A549 (cell line): ENCODE results near the gene CD48. TPM values are rescaled to one million over a fixed set of nuclear protein-coding genes. Genes with fewer than 3 reads are reported as not detected.

Experiments used
- ATAC-seq, 2 experiments: fragments of 200-7000 bp in 1 of 2; fragments of >200 bp in 1 of 2; cut with Nextera tagmentation in 1 of 2; cut with Tn5 transposase in 1 of 2; 3 replicates each; pipeline versions ENCODE4 v1.8.0 to v1.9.1; 2018 to 2020; ENCODE audit warnings: mild to moderate bottlenecking in 1 of 2, moderate library complexity in 1 of 2
- CTCF ChIA-PET: fragments of 300-600 bp; sonication (Branson Sonifier 250); formaldehyde crosslinking; extraction: SDS; loops from one replicate; lab custom pipeline; 2021; ENCODE audit warnings: antibody characterized with exemption, inconsistent platforms; lab: Yijun Ruan, JAX
- POLR2A ChIA-PET: fragments of 350-600 bp; formaldehyde crosslinking; extraction: SDS; loops from one replicate; lab custom pipeline; 2021; ENCODE audit warnings: antibody characterized with exemption, inconsistent platforms; lab: Yijun Ruan, JAX
- DNase-seq, 2 experiments: peaks; one replicate each; pipeline versions ENCODE4 v3.0.0 to v3.0.0-alpha.2; 2011 to 2016; ENCODE audit warnings: low read depth in 1 of 2, low spot score in 1 of 2
- FAIRE-seq: peaks from 2 replicates; lab custom pipeline; 2011; peaks lifted over from hg19 to GRCh38; lab: Jason Lieb, UNC
- H3K27ac ChIP-seq, 2 experiments: fragments of >200 bp; sonication (Bioruptor Twin); formaldehyde crosslinking; 3 replicates each; pipeline ENCODE4 v1.5.1; 2016 to 2017
- H3K4me1 ChIP-seq: fragments of >200 bp; sonication (Bioruptor Twin); formaldehyde crosslinking; 3 replicates; pipeline ENCODE4 v1.6.1; 2016
- H3K4me2 ChIP-seq: fragments of >200 bp; sonication (Bioruptor Twin); formaldehyde crosslinking; 3 replicates; pipeline ENCODE4 v1.6.1; 2016
- H3K4me3 ChIP-seq: fragments of >200 bp; sonication (Bioruptor Twin); formaldehyde crosslinking; 3 replicates; pipeline ENCODE4 v1.5.1; 2016
- H3K9me3 ChIP-seq: fragments of >200 bp; sonication (Bioruptor Twin); formaldehyde crosslinking; 3 replicates; pipeline ENCODE4 v1.6.1; 2016
- ATOH8 ChIP-seq: fragments of 250-450 bp; sonication (Bioruptor Pico); IDR thresholded peaks from 2 replicates; pipeline ENCODE4 v1.5.0; 2020; ENCODE audit warnings: low read depth, mild to moderate bottlenecking, moderate library complexity
- CEBPB ChIP-seq, 2 experiments: fragments of >200 bp in 1 of 2; sonication (Bioruptor Twin) in 1 of 2; formaldehyde crosslinking in 1 of 2; IDR thresholded peaks; 2 replicates each; pipeline ENCODE4 v1.6.1; 2012 to 2016
- FOSB ChIP-seq: fragments of 250-450 bp; sonication (Bioruptor Pico); IDR thresholded peaks from 2 replicates; pipeline ENCODE4 v1.5.0; 2020; ENCODE audit warnings: mild to moderate bottlenecking, moderate library complexity
- GATA3 ChIP-seq: IDR thresholded peaks from 2 replicates; pipeline ENCODE4 v1.6.1; 2012; ENCODE audit warnings: borderline replicate concordance
- HEYL ChIP-seq: fragments of 250-450 bp; sonication (Bioruptor Pico); IDR thresholded peaks from 2 replicates; pipeline ENCODE4 v1.8.0; 2021; ENCODE audit warnings: mild to moderate bottlenecking, moderate library complexity
- HOXB5 ChIP-seq: fragments of 250-450 bp; sonication (Bioruptor Pico); IDR thresholded peaks from 2 replicates; pipeline ENCODE4 v1.5.0; 2020; ENCODE audit warnings: mild to moderate bottlenecking, moderate library complexity
- KDM5A ChIP-seq: fragments of 200-600 bp; sonication (generic); IDR thresholded peaks from 2 replicates; pipeline ENCODE4 v1.6.1; 2016; ENCODE audit warnings: antibody characterized with exemption, mild to moderate bottlenecking
- MAFK ChIP-seq: fragments of 450-650 bp; IDR thresholded peaks from 2 replicates; pipeline ENCODE4 v1.6.1; 2014; ENCODE audit not compliant: partially characterized antibody
- MAZ ChIP-seq: fragments of 150-350 bp; IDR thresholded peaks from 2 replicates; pipeline ENCODE4 v1.6.1; 2014; ENCODE audit warnings: antibody characterized with exemption, low read depth, low read length, borderline replicate concordance
- MYC ChIP-seq: IDR thresholded peaks from 2 replicates; pipeline ENCODE4 v1.6.1; 2012; ENCODE audit warnings: mild to moderate bottlenecking, inconsistent platforms, low read length, improper control_type of control experiment, borderline replicate concordance
- NFE2L2 ChIP-seq: fragments of 150-350 bp; conservative IDR thresholded peaks from 2 replicates; pipeline ENCODE4 v1.6.1; 2014; ENCODE audit warnings: low read length
- PHF8 ChIP-seq: fragments of 200-600 bp; sonication (generic); IDR thresholded peaks from 2 replicates; pipeline ENCODE4 v1.6.1; 2016; ENCODE audit warnings: low read depth, mild to moderate bottlenecking, antibody characterized with exemption, moderate library complexity, borderline replicate concordance
- RARB ChIP-seq: fragments of 250-450 bp; sonication (Bioruptor Pico); IDR thresholded peaks from 2 replicates; pipeline ENCODE4 v1.8.0; 2021; ENCODE audit warnings: mild to moderate bottlenecking, moderate library complexity
- REST ChIP-seq: fragments of 200-600 bp; sonication (generic); IDR thresholded peaks from 2 replicates; pipeline ENCODE4 v1.6.1; 2016; ENCODE audit warnings: antibody characterized with exemption, mild to moderate bottlenecking, moderate library complexity
- RNF2 ChIP-seq: fragments of 200-600 bp; sonication (generic); IDR thresholded peaks from 2 replicates; pipeline ENCODE4 v1.6.1; 2016; ENCODE audit warnings: low read depth, mild to moderate bottlenecking, antibody characterized with exemption, moderate library complexity, borderline replicate concordance
- TFCP2L1 ChIP-seq: fragments of 250-450 bp; sonication (Bioruptor Pico); IDR thresholded peaks from 2 replicates; pipeline ENCODE4 v1.5.0; 2021; ENCODE audit warnings: mild to moderate bottlenecking
- ZC3H11A ChIP-seq: fragments of 450-650 bp; IDR thresholded peaks from 2 replicates; pipeline ENCODE4 v1.6.1; 2014; ENCODE audit warnings: antibody characterized with exemption, mild to moderate bottlenecking
- WGBS: methylation state at CpG from one replicate; pipeline ENCODE4 v1.1.6; 2017; ENCODE audit errors: missing lambda C conversion rate; 5-methylcytosine and 5-hydroxymethylcytosine counted together
- polyA plus RNA-seq, 4 experiments: library from polyadenylated mRNA; depleted of rRNA in 3 of 4; stranded (reverse); fragments of >200 nt; fragmentation: RNase III in 1 of 4; extraction: RNeasy Plus Mini Kit Qiagen cat#74134 plus additional on column Dnase treatment in 1 of 4; gene quantifications; 2 replicates in 3 of 4; 3 replicates in 1 of 4; pipeline ENCODE4 v1.2.3, GENCODE V29; 2011 to 2017

Gene CD48
- polyA plus RNA-seq, 2 of the 4 experiments (the other 2 are of a cell fraction): not detected

GRCh38 chr1:160636547-160636946 is 75.1 kb downstream of the CD48 start:
- ChIA-PET CTCF (no interaction called here), POLR2A (no interaction called here)
- Histone ChIP-seq H3K27ac (no peak overlapping the region), H3K9me3 (no peaks in the 10 kb centered on the region), H3K4me3 (no peak overlapping the region), H3K4me1 (0 out of 3 replicates have a peak, but pooled peaks cover 4% of the 10 kb centered on the region), H3K4me2 (no peak overlapping the region)
- ATAC-seq (no peak), DNase-seq (no peak), FAIRE-seq (no peak)
- WGBS: 68% methylated on average over 3 of the region's 3 CpGs
- TF ChIP-seq MYC (no peak), MAZ (no peak), HOXB5 (CRISPR knock-in tag) (no peak), NFE2L2 (no peak), PHF8 (no peak), GATA3 (no peak), RNF2 (no peak), HEYL (CRISPR knock-in tag) (no peak)

GRCh38 chr1:160636076-160636475 is 75.5 kb downstream of the CD48 start:
- H3K4me3 ChIP-seq: no peak overlapping the region
- ChIA-PET CTCF (interaction anchor here (0.6 to 0.7 kb wide), 2 partner anchors 41 to 118 kb away, joined by 3 read pairs; no protein-coding TSS in a partner anchor), POLR2A (no interaction called here)
- 0 out of 3 replicates have a peak, but pooled peaks cover 4% of the 10 kb centered on the region for H3K4me1 ChIP-seq
- DNase-seq (no peak), FAIRE-seq (no peak), ATAC-seq (no peak)
- TF ChIP-seq HOXB5 (CRISPR knock-in tag) (no peak), TFCP2L1 (CRISPR knock-in tag) (no peak), GATA3 (no peak), MAFK (no peak), ZC3H11A (no peak), RARB (CRISPR knock-in tag) (no peak)
- no peaks in the 10 kb centered on the region for H3K9me3 ChIP-seq
- 65% methylated on average over 4 of the region's 4 CpGs for WGBS
- no peak overlapping the region for H3K27ac ChIP-seq
- no peak overlapping the region for H3K4me2 ChIP-seq

GRCh38 chr1:160634543-160635491 is 76.8 kb downstream of the CD48 start:
- FAIRE-seq: no peak
- 0 out of 3 replicates have a peak, but pooled peaks cover 4% of the 10 kb centered on the region for H3K4me1 ChIP-seq
- no peak for DNase-seq
- no peak overlapping the region for H3K4me3 ChIP-seq
- no peak overlapping the region for H3K4me2 ChIP-seq
- 74% methylated on average over 17 of the region's 17 CpGs for WGBS
- no peaks in the 10 kb centered on the region for H3K9me3 ChIP-seq
- H3K27ac ChIP-seq: no peak overlapping the region
- ATAC-seq: no peak
- CTCF ChIA-PET: interaction anchor here (0.7 to 1.2 kb wide), 2 partner anchors 41 to 120 kb away, joined by 3 read pairs; no protein-coding TSS in a partner anchor
- TF ChIP-seq FOSB (CRISPR knock-in tag): no peak
- no peak for TF ChIP-seq ATOH8 (CRISPR knock-in tag)
- no peak for TF ChIP-seq REST
- TF ChIP-seq KDM5A: no peak
- TF ChIP-seq RARB (CRISPR knock-in tag): no peak
- TF ChIP-seq CEBPB (IDR thresholded peaks at IDR 0.05): no peak
- POLR2A ChIA-PET: no interaction called here
